ENCODE measurements around the gene MLH3. TPM values are rescaled to one million over a fixed set of nuclear protein-coding genes. Genes with fewer than 3 reads are reported as not detected.

Gene MLH3
- total RNA-seq (10 to 100 TPM; 17.3 to 28.2 (median 22.1) TPM), total RNA-seq (18.4 to 70.1 (median 42.1) reads per million in 29 experiments)
- total RNA-seq (2013): 33.3 TPM

DNA sequence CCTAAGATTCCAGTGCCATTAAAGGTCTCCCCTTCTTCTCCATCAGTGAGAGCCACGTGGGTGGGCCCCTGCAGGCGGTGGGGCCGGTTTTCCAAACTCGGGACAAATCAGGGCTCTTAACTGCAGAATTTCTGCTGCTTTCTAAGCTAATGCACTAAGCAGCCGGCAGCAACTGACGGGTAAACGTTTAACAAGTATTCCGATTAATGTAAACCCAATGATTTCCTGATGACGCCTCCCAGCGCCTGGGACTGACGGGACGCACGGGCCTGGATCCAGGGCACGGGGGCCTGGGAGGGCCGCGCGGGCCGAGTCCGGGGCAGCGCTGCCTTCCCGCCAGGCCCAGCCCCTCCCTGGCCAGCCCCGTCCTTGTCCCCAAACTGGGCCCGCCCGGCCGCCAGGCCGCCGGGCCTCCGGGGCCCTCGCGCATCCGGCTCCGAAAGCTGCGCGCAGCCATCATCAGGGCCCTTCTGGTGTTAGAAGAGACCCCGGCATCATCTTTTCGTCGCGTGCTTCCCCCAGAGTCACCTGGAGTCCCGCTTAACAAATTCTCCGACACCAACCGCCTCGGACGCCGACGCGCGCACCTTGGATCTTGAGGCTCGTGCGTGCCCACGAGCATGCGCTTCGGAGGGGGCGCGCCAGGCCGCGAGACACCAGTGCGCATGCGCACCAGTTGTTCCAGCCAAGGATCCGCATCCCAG, at the start of gene MLH3:
TSS of gene MLH3 (minus strand) at position 616 of the 704 bp plus-strand sequence. CDS start 1,812 bp downstream, outside the sequence.
- H3K4me3 Mint-ChIP-seq: peak within 1 kb of the TSS; percentile 92 to 93 (median 92)
- no peaks in the 10 kb centered on the region for H3K9me3 Mint-ChIP-seq
- WGBS (ENCODE audit: insufficient coverage): under 1% methylated on average over 58 of the region's 59 CpGs
- peaks cover 26% of the 10 kb centered on the region for H3K36me3 Mint-ChIP-seq
- POLR2A ChIA-PET: no interaction called here
- Histone ChIP-seq H3K36me3 (ENCODE audit: control insufficient read depth in 2 of 2, extremely low read depth in 1 of 2, insufficient read depth in 1 of 2, low read length in 1 of 2) (no peaks in the 10 kb centered on the region), H3K4me1 (ENCODE audit: control insufficient read depth in 1 of 2, extremely low read depth in 1 of 2, insufficient read depth in 2 of 2, low read length in 2 of 2) (peaks cover 2 to 13% of the 10 kb centered on the region in 2 experiments), H3K4me3 (ENCODE audit: control insufficient read depth in 1 of 2, extremely low read depth in 1 of 2, low read length in 1 of 2) (peak within 1 kb of the TSS; percentile 70 to 72), H3K27me3 (replicated peaks in 1 of 2; ENCODE audit: control insufficient read depth in 2 of 2, extremely low read depth in 1 of 2, insufficient read depth in 2 of 2, low read length in 1 of 2) (no peaks in the 10 kb centered on the region), H3K9me3 (peaks cover 2% of the 10 kb centered on the region), H3K27ac (ENCODE audit: low read length) (peak within 1 kb of the TSS; percentile 55)
- H3K27ac Mint-ChIP-seq: peak within 1 kb of the TSS; percentile 90 to 91
- CTCF ChIA-PET: interaction anchor here in 1 of 2 donors (0.6 to 1.0 kb wide), 2 partner anchors 14 to 168 kb away, joined by 3 to 6 read pairs; no protein-coding TSS in a partner anchor
- H3K27me3 Mint-ChIP-seq: no peaks in the 10 kb centered on the region
- ATAC-seq (replicated peaks in 1 of 4) (peak; percentile 77 to 87 (median 82)), DNase-seq (peak; percentile 55 to 91 (median 73))
- H3K4me1 Mint-ChIP-seq: peaks cover 46 to 53% (median 48%) of the 10 kb centered on the region in 3 donors

DNA sequence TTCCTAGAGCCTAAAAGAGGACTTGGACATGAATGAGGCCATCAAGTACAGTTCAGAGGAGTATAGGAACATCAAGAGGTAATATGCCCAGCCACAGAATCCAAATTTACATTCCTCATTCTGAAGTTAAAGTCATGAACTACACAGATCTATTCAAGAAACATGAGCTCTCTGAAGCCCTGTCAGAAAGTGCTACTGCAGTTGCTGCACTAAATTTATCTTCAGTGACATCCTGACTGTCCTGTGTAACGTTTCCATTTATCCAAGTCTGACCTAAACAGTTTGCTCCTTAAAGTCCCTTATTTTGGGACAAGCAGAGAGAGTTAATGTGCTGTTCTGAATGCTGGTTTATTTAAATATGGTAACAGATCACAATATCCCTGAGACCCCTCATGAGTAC, 47.4 kb upstream of the MLH3 start:
- no peaks in the 10 kb centered on the region for H3K4me1 ChIP-seq (ENCODE audit: control insufficient read depth in 1 of 2, extremely low read depth in 1 of 2, insufficient read depth in 2 of 2, low read length in 2 of 2)
- H3K9me3 Mint-ChIP-seq: no peaks in the 10 kb centered on the region
- H3K4me3 Mint-ChIP-seq: no peak overlapping the region
- no peaks in the 10 kb centered on the region for H3K27me3 ChIP-seq (replicated peaks in 1 of 2; ENCODE audit: control insufficient read depth in 2 of 2, extremely low read depth in 1 of 2, insufficient read depth in 2 of 2, low read length in 1 of 2)
- H3K27me3 Mint-ChIP-seq: no peaks in the 10 kb centered on the region
- no peak overlapping the region for H3K27ac ChIP-seq (ENCODE audit: low read length)
- H3K36me3 Mint-ChIP-seq: peaks cover 72% of the 10 kb centered on the region
- peaks cover 14 to 84% of the 10 kb centered on the region in 2 donors for H3K36me3 ChIP-seq (ENCODE audit: control insufficient read depth in 2 of 2, extremely low read depth in 1 of 2, insufficient read depth in 1 of 2, low read length in 1 of 2)
- H3K4me3 ChIP-seq (ENCODE audit: control insufficient read depth in 1 of 2, extremely low read depth in 1 of 2, low read length in 1 of 2): no peak overlapping the region
- peaks cover 0 to 9% (median 0%) of the 10 kb centered on the region in 3 donors for H3K4me1 Mint-ChIP-seq
- no peaks in the 10 kb centered on the region for H3K9me3 ChIP-seq
- DNase-seq (no peak), ATAC-seq (replicated peaks in 1 of 4) (no peak)
- H3K27ac Mint-ChIP-seq: no peak overlapping the region
- POLR2A ChIA-PET: no interaction called here
- CTCF ChIA-PET: no interaction called here
- WGBS (ENCODE audit: insufficient coverage): no CpG with 5 or more reads among the region's 1 CpG

DNA sequence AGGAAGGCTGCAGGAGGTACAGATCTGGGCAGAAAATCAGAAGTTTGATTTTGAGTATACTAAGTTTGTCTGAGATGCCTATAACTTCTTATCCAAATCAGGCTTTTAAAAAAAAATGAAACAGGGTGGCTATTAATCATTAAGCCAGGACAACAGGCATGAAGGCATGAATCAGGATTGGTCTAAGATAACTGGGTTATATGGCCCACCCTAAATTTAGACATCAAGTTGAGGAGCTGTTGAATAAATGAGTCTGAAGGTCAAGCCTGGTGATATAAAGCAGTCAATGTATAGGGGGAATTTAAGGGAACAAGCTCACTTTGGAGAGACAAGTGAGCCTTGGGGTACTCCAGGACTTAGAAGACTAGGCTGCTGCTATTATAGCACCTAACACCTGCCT, 46.9 kb upstream of the MLH3 start:
- H3K4me3 ChIP-seq (ENCODE audit: control insufficient read depth in 1 of 2, extremely low read depth in 1 of 2, low read length in 1 of 2): no peak overlapping the region
- Mint-ChIP-seq H3K4me3 (no peak overlapping the region), H3K9me3 (no peaks in the 10 kb centered on the region), H3K36me3 (peaks cover 69% of the 10 kb centered on the region), H3K27me3 (no peaks in the 10 kb centered on the region), H3K4me1 (peaks cover 0 to 9% (median 0%) of the 10 kb centered on the region in 3 donors), H3K27ac (no peak overlapping the region)
- POLR2A ChIA-PET: no interaction called here
- H3K36me3 ChIP-seq (ENCODE audit: control insufficient read depth in 2 of 2, extremely low read depth in 1 of 2, insufficient read depth in 1 of 2, low read length in 1 of 2): peaks cover 14 to 80% of the 10 kb centered on the region in 2 donors
- H3K4me1 ChIP-seq (ENCODE audit: control insufficient read depth in 1 of 2, extremely low read depth in 1 of 2, insufficient read depth in 2 of 2, low read length in 2 of 2): no peaks in the 10 kb centered on the region
- H3K27me3 ChIP-seq (replicated peaks in 1 of 2; ENCODE audit: control insufficient read depth in 2 of 2, extremely low read depth in 1 of 2, insufficient read depth in 2 of 2, low read length in 1 of 2): no peaks in the 10 kb centered on the region
- ATAC-seq (replicated peaks in 1 of 4) (no peak), DNase-seq (no peak)
- CTCF ChIA-PET: no interaction called here
- H3K9me3 ChIP-seq: no peaks in the 10 kb centered on the region
- no peak overlapping the region for H3K27ac ChIP-seq (ENCODE audit: low read length)

DNA sequence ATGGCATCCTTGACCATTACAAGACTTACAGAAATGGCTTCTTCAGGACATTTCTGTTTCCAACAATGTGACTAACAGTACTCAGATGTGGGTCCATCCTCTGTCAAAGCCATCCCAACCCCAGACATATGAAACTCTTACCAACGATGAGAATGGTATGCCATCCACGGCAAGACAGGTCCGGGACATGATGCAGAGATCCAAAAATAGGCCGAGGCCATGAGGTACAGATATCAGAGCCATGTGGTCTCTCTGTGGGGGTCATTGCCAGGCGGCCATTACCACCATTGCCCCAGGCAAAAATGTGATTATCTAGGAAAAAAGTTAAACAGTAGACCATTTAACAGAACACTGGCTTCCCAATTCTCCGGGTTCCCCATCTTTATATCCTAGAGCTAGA, 45.7 kb upstream of the MLH3 start:
- ChIA-PET CTCF (interaction anchor here in 1 of 2 donors (0.7 to 1.2 kb wide), 2 partner anchors 9 to 20 kb away, joined by 3 read pairs; no protein-coding TSS in a partner anchor), POLR2A (no interaction called here)
- Mint-ChIP-seq H3K27ac (no peak overlapping the region), H3K36me3 (peaks cover 67% of the 10 kb centered on the region), H3K4me1 (peaks cover 0 to 9% (median 0%) of the 10 kb centered on the region in 3 donors), H3K4me3 (no peak overlapping the region), H3K27me3 (no peaks in the 10 kb centered on the region), H3K9me3 (no peaks in the 10 kb centered on the region)
- Histone ChIP-seq H3K4me3 (ENCODE audit: control insufficient read depth in 1 of 2, extremely low read depth in 1 of 2, low read length in 1 of 2) (no peak overlapping the region), H3K9me3 (no peaks in the 10 kb centered on the region), H3K4me1 (ENCODE audit: control insufficient read depth in 1 of 2, extremely low read depth in 1 of 2, insufficient read depth in 2 of 2, low read length in 2 of 2) (no peaks in the 10 kb centered on the region), H3K27ac (ENCODE audit: low read length) (no peak overlapping the region), H3K36me3 (ENCODE audit: control insufficient read depth in 2 of 2, extremely low read depth in 1 of 2, insufficient read depth in 1 of 2, low read length in 1 of 2) (peaks cover 14 to 82% of the 10 kb centered on the region in 2 donors), H3K27me3 (replicated peaks in 1 of 2; ENCODE audit: control insufficient read depth in 2 of 2, extremely low read depth in 1 of 2, insufficient read depth in 2 of 2, low read length in 1 of 2) (no peaks in the 10 kb centered on the region)
- no CpG with 5 or more reads among the region's 6 CpGs for WGBS (ENCODE audit: insufficient coverage)
- DNase-seq (no peak), ATAC-seq (replicated peaks in 1 of 4) (no peak)

DNA sequence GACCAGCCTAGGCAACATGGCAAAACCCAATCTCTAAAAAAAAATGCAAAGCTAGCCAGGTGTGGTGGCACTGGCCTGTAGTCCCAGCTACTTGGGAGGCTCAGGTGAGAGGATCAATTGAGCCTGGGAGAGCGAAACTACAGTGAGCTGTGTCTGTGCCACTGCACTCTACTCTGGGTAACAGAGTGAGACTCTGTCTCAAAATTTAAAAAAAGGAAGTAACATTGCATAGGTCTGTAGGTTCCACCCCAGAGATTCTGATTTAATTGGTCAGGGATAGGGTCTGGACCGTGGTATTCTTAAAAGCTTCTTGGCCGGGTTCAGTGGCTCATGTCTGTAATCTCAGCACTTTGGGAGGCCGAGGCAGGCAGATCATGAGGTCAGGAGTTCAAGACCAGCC, 44.4 kb upstream of the MLH3 start:
- Mint-ChIP-seq H3K4me1 (peaks cover 0 to 9% (median 0%) of the 10 kb centered on the region in 3 donors), H3K27me3 (no peaks in the 10 kb centered on the region), H3K4me3 (no peak overlapping the region), H3K27ac (no peak overlapping the region), H3K36me3 (peaks cover 65% of the 10 kb centered on the region), H3K9me3 (no peaks in the 10 kb centered on the region)
- ChIA-PET CTCF (interaction anchor here in 1 of 2 donors (0.6 kb wide), 2 partner anchors 238 to 829 kb away, joined by 3 read pairs; no protein-coding TSS in a partner anchor), POLR2A (no interaction called here)
- DNase-seq (no peak), ATAC-seq (replicated peaks in 1 of 4) (no peak)
- peaks cover 14 to 80% of the 10 kb centered on the region in 2 donors for H3K36me3 ChIP-seq (ENCODE audit: control insufficient read depth in 2 of 2, extremely low read depth in 1 of 2, insufficient read depth in 1 of 2, low read length in 1 of 2)
- WGBS (ENCODE audit: insufficient coverage): 100% methylated on average over 3 of the region's 4 CpGs
- H3K27me3 ChIP-seq (replicated peaks in 1 of 2; ENCODE audit: control insufficient read depth in 2 of 2, extremely low read depth in 1 of 2, insufficient read depth in 2 of 2, low read length in 1 of 2): no peaks in the 10 kb centered on the region
- no peaks in the 10 kb centered on the region for H3K9me3 ChIP-seq
- H3K4me3 ChIP-seq (ENCODE audit: control insufficient read depth in 1 of 2, extremely low read depth in 1 of 2, low read length in 1 of 2): no peak overlapping the region
- no peak overlapping the region for H3K27ac ChIP-seq (ENCODE audit: low read length)
- no peaks in the 10 kb centered on the region for H3K4me1 ChIP-seq (ENCODE audit: control insufficient read depth in 1 of 2, extremely low read depth in 1 of 2, insufficient read depth in 2 of 2, low read length in 2 of 2)

DNA sequence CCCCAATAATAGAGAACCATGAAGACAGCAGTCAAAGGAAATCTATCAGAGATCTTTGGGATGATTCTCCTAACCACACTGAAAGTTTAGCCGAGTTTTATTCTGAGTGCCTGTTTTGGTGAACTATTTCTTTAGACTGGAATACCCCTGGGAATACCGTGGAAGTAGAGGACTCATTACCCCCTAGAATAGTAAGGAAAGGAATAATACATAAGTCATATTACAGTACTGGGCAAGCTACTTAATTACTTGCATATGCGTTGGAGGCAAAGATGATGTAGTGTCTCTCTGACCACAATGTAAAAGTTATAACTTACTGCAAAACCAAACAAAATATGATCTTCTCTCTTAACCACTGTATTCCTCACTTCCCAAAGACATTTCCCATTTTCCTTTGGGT, 43.6 kb upstream of the MLH3 start:
- no peaks in the 10 kb centered on the region for H3K9me3 Mint-ChIP-seq
- H3K36me3 Mint-ChIP-seq: peaks cover 59% of the 10 kb centered on the region
- no peak for ATAC-seq (replicated peaks in 1 of 4)
- Histone ChIP-seq H3K4me1 (ENCODE audit: control insufficient read depth in 1 of 2, extremely low read depth in 1 of 2, insufficient read depth in 2 of 2, low read length in 2 of 2) (no peaks in the 10 kb centered on the region), H3K36me3 (ENCODE audit: control insufficient read depth in 2 of 2, extremely low read depth in 1 of 2, insufficient read depth in 1 of 2, low read length in 1 of 2) (peaks cover 14 to 73% of the 10 kb centered on the region in 2 donors), H3K9me3 (no peaks in the 10 kb centered on the region), H3K4me3 (ENCODE audit: control insufficient read depth in 1 of 2, extremely low read depth in 1 of 2, low read length in 1 of 2) (no peak overlapping the region), H3K27ac (ENCODE audit: low read length) (no peak overlapping the region), H3K27me3 (replicated peaks in 1 of 2; ENCODE audit: control insufficient read depth in 2 of 2, extremely low read depth in 1 of 2, insufficient read depth in 2 of 2, low read length in 1 of 2) (no peaks in the 10 kb centered on the region)
- H3K27me3 Mint-ChIP-seq: no peaks in the 10 kb centered on the region
- peaks cover 0 to 9% (median 0%) of the 10 kb centered on the region in 3 donors for H3K4me1 Mint-ChIP-seq
- no peak for DNase-seq
- WGBS (ENCODE audit: insufficient coverage): no CpG with 5 or more reads among the region's 3 CpGs
- H3K27ac Mint-ChIP-seq: no peak overlapping the region
- CTCF ChIA-PET: no interaction called here
- H3K4me3 Mint-ChIP-seq: no peak overlapping the region
- POLR2A ChIA-PET: no interaction called here

Measured in T-cell (primary cell).